MCF 10A (cell line): ENCODE data around the gene PPP2R2B. TPM values are rescaled to one million over a fixed set of nuclear protein-coding genes. Genes with fewer than 3 reads are reported as not detected.

Experiments
- BruUV-seq: library from RNA; stranded (reverse); fragments of 400-500 nt; replicated peaks from 2 replicates; lab custom pipeline; 2021; lab: Mats Ljungman, UMichigan
- CTCF ChIA-PET: fragments of 300-600 bp; sonication (Branson Sonifier 250); formaldehyde crosslinking; extraction: SDS; loops from one replicate; lab custom pipeline; 2021; ENCODE audit warnings: antibody characterized with exemption, inconsistent platforms; lab: Yijun Ruan, JAX
- POLR2A ChIA-PET: fragments of 300-600, 350-650 bp; sonication (Branson Sonifier 250); formaldehyde crosslinking; extraction: SDS; loops from one replicate; lab custom pipeline; 2020; ENCODE audit warnings: antibody characterized with exemption, inconsistent platforms; lab: Yijun Ruan, JAX
- DNase-seq: peaks from one replicate; pipeline ENCODE4 v3.0.0-alpha.2; 2018; ENCODE audit not compliant: unreplicated experiment
- H3K27ac Mint-ChIP-seq: one replicate; pipeline ENCODE4 v1.8.0; 2022; ENCODE audit warnings: mild to moderate bottlenecking, low read depth, mixed read lengths; ENCODE audit not compliant: unreplicated experiment
- H3K27me3 Mint-ChIP-seq: one replicate; pipeline ENCODE4 v1.8.0; 2022; ENCODE audit warnings: mixed read lengths; ENCODE audit not compliant: insufficient read depth, unreplicated experiment
- H3K36me3 Mint-ChIP-seq: one replicate; pipeline ENCODE4 v1.8.0; 2022; ENCODE audit warnings: mild to moderate bottlenecking, moderate library complexity, mixed read lengths; ENCODE audit not compliant: insufficient read depth, unreplicated experiment
- H3K4me1 Mint-ChIP-seq: one replicate; pipeline ENCODE4 v1.8.0; 2022; ENCODE audit warnings: mixed read lengths; ENCODE audit not compliant: insufficient read depth, unreplicated experiment
- H3K4me3 Mint-ChIP-seq: one replicate; pipeline ENCODE4 v1.8.0; 2022; ENCODE audit warnings: mild to moderate bottlenecking, moderate library complexity, mixed read lengths; ENCODE audit not compliant: unreplicated experiment
- H3K9me3 Mint-ChIP-seq: one replicate; pipeline ENCODE4 v1.8.0; 2022; ENCODE audit warnings: mixed read lengths; ENCODE audit not compliant: unreplicated experiment
- intact Hi-C: fragments of 100-400 bp; cut with micrococcal nuclease; formaldehyde crosslinking; loops from 2 replicates; pipeline ENCODE4 v1.14.1; 2022
- total RNA-seq: library from RNA; stranded (reverse); gene quantifications from 2 replicates; pipeline ENCODE4 v1.2.3, GENCODE V29; 2022
- TF ChIP-seq, protein P1 (sequence below): fragments of 200-600 bp; IDR thresholded peaks from one replicate; pipeline ENCODE4 v1.8.0; 2022; ENCODE audit warnings: antibody characterized with exemption, mild to moderate bottlenecking; ENCODE audit not compliant: unreplicated experiment

PPP2R2B gene
- total RNA-seq, 1 experiment from 2014 or later = 0.54 TPM

DNA sequence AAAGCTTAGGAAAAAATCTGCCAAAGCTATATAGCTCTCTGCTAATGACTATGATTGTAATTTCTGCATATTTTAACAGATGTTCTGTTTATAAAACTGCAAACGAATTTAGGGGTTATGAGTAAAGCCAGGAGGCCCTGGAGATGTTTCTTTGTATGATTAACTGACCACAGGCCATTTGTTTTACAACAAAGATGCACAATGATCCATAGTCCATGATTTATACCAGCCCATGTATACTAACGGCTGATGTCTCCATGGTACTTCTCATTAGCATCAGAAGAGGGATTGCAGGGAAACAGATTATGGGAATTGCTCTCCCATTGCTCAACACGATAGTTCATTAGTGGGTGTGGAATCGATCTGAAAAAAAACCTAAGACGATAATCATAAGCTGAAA is 78.9 kb downstream of the PPP2R2B start:
- Mint-ChIP-seq H3K27ac (no peak overlapping the region), H3K9me3 (no peaks in the 10 kb centered on the region), H3K4me1 (no peaks in the 10 kb centered on the region), H3K4me3 (no peak overlapping the region), H3K36me3 (no peaks in the 10 kb centered on the region), H3K27me3 (peaks cover 64% of the 10 kb centered on the region)
- TF ChIP-seq, protein P1, sequence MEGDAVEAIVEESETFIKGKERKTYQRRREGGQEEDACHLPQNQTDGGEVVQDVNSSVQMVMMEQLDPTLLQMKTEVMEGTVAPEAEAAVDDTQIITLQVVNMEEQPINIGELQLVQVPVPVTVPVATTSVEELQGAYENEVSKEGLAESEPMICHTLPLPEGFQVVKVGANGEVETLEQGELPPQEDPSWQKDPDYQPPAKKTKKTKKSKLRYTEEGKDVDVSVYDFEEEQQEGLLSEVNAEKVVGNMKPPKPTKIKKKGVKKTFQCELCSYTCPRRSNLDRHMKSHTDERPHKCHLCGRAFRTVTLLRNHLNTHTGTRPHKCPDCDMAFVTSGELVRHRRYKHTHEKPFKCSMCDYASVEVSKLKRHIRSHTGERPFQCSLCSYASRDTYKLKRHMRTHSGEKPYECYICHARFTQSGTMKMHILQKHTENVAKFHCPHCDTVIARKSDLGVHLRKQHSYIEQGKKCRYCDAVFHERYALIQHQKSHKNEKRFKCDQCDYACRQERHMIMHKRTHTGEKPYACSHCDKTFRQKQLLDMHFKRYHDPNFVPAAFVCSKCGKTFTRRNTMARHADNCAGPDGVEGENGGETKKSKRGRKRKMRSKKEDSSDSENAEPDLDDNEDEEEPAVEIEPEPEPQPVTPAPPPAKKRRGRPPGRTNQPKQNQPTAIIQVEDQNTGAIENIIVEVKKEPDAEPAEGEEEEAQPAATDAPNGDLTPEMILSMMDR = no peak
- no TSS peak for BruUV-seq
- CTCF ChIA-PET = no interaction called here
- no peak for DNase-seq
- intact Hi-C loops = no loop called here
- POLR2A ChIA-PET = no interaction called here

GRCh38 chr5:146799231-146799630 is 79.3 kb downstream of the PPP2R2B start:
- intact Hi-C loops = no loop called here
- H3K36me3 Mint-ChIP-seq = no peaks in the 10 kb centered on the region
- no peak overlapping the region for H3K27ac Mint-ChIP-seq
- no peak for DNase-seq
- no peaks in the 10 kb centered on the region for H3K9me3 Mint-ChIP-seq
- no peaks in the 10 kb centered on the region for H3K4me1 Mint-ChIP-seq
- H3K4me3 Mint-ChIP-seq = no peak overlapping the region
- POLR2A ChIA-PET = no interaction called here
- CTCF ChIA-PET = no interaction called here
- TF ChIP-seq, protein P1 = no peak
- peaks cover 60% of the 10 kb centered on the region for H3K27me3 Mint-ChIP-seq
- BruUV-seq = no TSS peak

- H3K27me3 Mint-ChIP-seq = peaks cover 46% of the 10 kb centered on the region
- no peaks in the 10 kb centered on the region for H3K4me1 Mint-ChIP-seq
- H3K36me3 Mint-ChIP-seq = no peaks in the 10 kb centered on the region
- TF ChIP-seq, protein P1 = no peak
- ChIA-PET POLR2A (no interaction called here), CTCF (interaction anchor here (1.0 kb wide), 1 partner anchor 830 kb away, joined by 3 read pairs; no protein-coding TSS in a partner anchor)
- no TSS peak for BruUV-seq
- H3K27ac Mint-ChIP-seq = no peak overlapping the region
- no peaks in the 10 kb centered on the region for H3K9me3 Mint-ChIP-seq
- DNase-seq = no peak
- H3K4me3 Mint-ChIP-seq = no peak overlapping the region
- intact Hi-C loops = no loop called here
Observed at GRCh38 chr5:146797658-146798057, 80.9 kb downstream of the PPP2R2B start.

GRCh38 chr5:146796911-146797310 is 81.6 kb downstream of the PPP2R2B start:
- BruUV-seq = no TSS peak
- DNase-seq = no peak
- Mint-ChIP-seq H3K36me3 (no peaks in the 10 kb centered on the region), H3K9me3 (no peaks in the 10 kb centered on the region), H3K4me1 (no peaks in the 10 kb centered on the region), H3K27me3 (peaks cover 46% of the 10 kb centered on the region), H3K27ac (no peak overlapping the region), H3K4me3 (no peak overlapping the region)
- intact Hi-C loops = no loop called here
- ChIA-PET CTCF (interaction anchor here (0.5 kb wide), 1 partner anchor 91 kb away, joined by 3 read pairs; no protein-coding TSS in a partner anchor), POLR2A (interaction anchor here (0.6 kb wide), 1 partner anchor 122 kb away, joined by 3 read pairs; no protein-coding TSS in a partner anchor)
- TF ChIP-seq, protein P1 = no peak
